NK-92 (cell line): ENCODE results near the gene CYFIP1.

Experiments
- DNase-seq: peaks from one replicate; lab custom pipeline; 2025; ENCODE audit not compliant: unreplicated experiment; lab: John Stamatoyannopoulos, UW

The CYFIP1 gene

GRCh38 chr15:22919171-22919570 lies 61.0 kb downstream of the CYFIP1 start:
- DNase-seq: no peak

DNA sequence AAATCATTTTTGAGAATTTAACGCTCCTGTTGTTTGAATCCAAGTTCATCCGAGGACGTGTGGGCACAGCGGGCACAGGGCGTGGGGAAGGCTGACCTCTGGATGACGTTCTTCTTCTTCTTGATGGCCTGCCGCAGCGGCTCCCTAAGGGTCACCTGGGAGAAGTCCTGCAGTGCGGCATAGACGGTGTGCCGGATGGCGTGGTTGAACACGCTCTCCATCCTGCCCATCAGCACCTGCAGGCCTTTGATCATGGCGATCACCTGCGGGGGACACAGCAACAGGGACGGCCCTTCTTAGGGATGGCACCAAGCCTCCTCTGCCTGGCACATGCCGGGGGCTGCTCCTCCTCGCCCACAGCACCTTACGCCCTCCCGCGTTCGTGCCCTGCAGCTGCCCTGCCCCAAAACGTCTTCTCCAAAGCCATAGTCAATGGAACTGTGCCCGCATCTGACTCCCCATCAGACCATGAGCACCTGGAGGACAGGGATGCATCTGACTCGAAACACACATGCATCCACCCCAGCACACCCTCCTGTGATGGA lies 61.5 kb downstream of the CYFIP1 start:
- no peak for DNase-seq

DNA sequence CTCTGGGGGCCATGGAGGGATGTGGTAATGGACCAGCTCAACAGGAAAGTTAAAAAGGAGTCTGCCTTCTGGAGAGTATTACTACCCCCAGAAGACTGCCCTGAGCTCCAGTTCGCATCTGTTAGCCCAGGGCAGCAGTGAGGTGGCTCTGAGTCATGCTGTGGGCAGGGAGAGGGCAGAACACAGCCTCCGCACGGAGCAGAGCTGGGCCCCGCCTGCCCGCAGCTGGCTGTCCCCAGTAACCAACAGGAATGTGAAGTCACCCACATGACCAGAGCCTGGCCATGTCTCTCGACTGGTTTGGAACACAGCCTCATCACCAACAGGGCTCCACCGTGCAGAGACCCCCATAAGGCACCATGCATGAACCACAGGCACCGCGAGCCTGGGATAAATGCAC lies 62.1 kb downstream of the CYFIP1 start:
- no peak for DNase-seq

DNA sequence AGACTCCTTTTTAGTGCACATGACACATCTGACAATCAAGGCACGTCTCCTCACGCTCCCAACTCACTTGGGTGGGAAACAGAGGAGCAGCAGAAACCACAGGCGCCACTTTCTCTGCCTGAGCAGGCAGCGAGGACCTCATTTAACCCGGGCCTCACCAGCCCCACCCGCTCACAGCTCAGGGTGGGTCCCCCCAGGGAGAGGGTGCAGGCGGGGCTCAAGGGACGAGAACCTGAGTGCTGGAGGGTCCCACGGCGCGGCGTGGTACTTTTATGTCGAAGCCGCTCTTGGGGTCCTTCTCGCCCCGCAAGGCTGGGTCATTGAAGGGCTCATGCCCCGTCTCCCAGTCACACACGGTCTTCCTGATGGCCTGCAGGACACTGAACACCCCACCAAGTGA lies 62.6 kb downstream of the CYFIP1 start:
- no peak for DNase-seq

- DNase-seq: no peak
Measured at GRCh38 chr15:22916606-22917350, 63.4 kb downstream of the CYFIP1 start.

GRCh38 chr15:22915866-22916515 lies 64.2 kb downstream of the CYFIP1 start:
- no peak for DNase-seq

DNA sequence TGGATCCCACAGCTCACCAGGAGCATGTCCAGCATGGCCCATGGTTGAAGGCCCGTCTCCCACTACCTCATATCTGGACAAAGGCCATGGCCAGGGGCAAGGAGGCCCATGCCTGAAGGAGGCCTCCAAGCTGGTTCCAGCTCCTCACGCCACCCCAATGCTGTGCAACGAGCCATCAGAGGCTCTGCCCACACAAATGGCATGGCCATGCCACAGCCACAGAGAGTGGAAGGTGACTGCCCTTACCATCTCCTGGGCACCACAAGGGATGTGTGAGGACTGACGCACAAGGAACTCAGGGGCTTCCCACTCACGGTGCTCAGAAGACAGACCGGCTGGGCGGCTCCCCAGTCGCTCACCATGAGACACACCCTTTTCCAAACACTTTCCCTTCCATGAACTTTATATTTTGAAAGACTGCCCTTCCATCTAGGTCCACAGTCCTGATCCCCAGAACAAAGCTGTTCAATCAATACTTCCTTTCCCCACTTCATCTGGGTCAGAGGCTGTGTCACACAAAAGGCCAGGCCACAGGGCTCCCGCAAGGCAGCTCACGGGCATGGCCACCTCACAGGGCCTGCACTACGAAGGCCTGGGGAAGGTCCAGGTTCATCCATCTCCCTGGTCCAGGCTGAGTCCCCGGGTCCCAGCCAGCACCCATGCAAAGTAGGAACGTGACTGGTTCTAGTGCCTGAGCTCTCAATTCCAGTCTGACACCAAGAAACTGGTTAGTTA lies 66.4 kb downstream of the CYFIP1 start:
- no peak for DNase-seq

- no peak for DNase-seq
Measured at GRCh38 chr15:22912256-22912655, 67.9 kb downstream of the CYFIP1 start.

GRCh38 chr15:22911306-22911705 lies 68.9 kb downstream of the CYFIP1 start:
- DNase-seq: no peak

GRCh38 chr15:22908830-22909229 lies 71.3 kb downstream of the CYFIP1 start:
- no peak for DNase-seq

DNA sequence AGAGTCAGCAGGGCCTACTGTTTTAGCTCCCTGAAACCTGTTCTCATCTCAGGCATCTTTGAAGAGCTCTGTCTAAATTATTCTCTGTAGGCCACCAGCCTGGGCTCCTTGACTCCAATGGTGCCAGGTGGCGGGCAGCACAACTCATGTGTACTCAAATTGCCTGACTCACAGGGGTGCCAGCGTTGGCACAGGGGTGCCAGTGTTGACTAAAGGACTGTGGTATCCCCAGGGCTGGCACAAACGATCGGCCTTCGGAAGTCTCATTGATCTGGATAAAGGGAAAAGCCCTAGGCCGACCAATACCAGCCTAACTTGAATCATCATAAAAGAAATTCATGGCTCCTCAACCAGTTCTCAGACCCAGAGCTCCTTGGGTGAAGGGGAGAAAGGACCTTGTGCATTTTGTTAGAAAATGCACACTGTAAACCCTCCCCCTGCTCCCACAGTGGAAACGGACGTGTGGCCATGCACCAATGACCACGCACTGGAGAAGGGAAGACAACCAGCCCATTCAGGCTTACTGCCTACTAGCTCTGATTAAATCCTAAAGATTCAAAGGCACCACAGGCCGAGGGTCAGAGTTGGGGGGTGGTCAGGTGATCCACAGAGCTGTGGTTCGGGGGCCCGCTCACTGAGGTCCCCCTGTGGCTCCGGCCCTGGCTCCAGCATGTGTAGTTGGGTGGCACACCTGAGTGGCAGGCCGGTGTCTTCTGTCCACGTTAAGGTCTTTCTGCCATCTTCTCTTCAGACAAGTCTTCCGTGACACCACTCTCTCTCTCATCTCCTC lies 72.8 kb downstream of the CYFIP1 start:
- DNase-seq: no peak

- no peak for DNase-seq
Measured at GRCh38 chr15:22904736-22905135, 75.4 kb downstream of the CYFIP1 start.

- no peak for DNase-seq
Measured at GRCh38 chr15:22903961-22904534, 76.1 kb downstream of the CYFIP1 start.

DNA sequence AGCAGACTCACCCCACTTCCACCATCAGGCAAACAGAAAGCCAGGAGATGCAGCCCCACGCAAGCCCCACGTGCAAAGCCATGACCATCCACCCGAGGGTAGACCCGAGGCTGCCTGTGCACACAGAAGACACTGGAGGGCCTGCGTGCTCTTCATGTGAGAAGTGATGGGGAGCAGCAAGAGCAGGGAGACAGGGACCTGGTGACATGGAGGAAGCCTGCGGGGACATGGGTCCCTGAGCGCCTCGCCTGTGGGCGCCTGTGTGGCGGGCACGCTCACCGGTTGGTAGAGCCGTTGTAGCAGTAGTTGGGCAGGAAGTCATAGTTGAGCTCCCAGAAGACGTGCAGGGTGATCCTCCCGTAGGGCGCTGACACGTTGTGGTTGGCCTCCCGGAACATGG lies 76.7 kb downstream of the CYFIP1 start:
- no peak for DNase-seq

DNA sequence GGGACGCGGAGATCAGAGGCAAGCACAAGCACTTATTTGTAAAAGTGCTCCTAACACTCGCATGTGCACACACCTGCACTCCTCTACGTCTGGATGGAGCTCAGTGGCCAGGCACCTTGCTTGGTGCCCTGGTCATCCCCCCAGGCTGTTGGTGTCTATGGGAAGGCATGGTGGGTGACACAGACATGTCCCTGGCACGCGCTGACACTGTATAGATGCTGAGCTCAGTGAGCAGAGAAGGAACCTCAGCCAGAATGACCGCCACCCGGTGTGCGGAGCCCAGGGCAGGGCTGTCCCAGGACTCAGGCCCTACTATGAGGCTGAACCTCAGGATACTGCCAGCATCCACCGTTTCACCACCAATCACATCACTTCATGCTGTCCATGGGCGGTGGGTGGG lies 77.2 kb downstream of the CYFIP1 start:
- no peak for DNase-seq

DNA sequence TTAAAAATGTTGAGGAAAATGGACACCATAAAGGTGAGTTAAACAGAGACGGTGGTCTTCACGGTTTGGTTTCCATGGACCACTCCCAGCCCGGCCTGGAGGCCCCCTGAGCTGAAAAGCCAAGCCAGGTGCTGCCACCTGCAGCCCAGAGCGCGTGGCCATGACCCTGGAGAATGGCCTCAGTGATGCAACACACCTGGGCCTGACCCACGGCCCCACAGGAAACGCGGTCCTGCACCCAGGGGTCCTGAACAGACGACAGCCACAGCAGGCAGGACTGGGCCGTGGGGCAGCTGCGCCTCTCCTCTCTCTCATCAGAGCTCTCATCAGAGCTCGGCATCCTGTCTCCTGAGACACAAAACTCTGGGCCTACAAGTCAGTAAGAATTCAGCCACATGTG lies 77.6 kb downstream of the CYFIP1 start:
- no peak for DNase-seq

GRCh38 chr15:22902046-22902445 lies 78.1 kb downstream of the CYFIP1 start:
- no peak for DNase-seq

DNA sequence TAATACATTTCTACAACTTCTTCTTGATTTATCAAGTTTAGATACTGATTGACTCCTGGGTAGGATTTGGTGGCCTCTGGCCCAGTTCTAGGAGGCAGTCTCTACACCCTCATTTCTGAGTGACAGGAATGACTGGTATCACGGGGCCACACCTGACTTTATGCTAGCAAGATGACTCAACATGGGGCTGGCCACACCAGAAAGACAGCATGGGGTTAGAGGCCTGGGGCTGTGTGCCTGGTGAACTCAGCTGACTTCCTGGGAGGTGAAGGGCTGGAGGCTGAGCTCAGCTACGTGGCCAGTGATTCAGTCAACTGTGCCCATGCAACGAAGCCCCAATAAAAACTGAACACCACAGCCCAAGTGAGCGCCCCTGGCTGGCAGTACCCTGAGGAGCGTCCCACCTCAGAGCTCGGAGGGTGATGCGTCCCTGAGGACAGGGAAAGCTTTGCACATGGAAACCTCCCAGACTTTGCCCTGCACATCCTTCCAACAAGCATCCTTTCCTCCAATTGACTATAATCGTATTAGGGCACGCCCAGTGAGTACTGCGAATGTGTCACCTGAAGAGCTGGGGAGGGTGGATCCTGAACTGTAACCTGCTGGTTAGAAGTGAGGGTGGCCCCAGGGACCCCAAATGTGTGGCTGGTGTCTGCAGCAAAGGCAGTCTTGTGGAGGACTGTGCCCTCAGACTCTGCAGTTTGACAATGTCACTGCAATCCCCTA lies 84.5 kb downstream of the CYFIP1 start:
- no peak for DNase-seq

DNA sequence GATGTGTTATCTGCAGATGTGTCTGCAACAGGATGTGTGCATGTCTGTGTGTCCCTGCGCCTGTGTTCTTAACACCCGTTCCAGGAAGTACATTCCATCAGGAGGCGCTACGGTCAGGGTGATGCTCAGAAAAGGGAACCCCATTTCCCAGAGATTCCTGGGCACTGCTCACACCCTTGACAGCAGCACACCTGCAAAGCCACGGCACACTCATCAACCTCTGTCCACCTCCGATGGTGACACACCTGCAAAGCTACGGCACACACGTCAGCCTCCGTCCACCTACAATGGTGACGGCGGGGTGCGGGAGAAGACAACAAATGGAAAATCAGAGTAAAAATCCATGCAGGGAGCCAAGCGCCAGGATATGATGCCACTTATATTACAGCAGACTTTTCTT lies 86.3 kb downstream of the CYFIP1 start:
- DNase-seq: no peak

DNA sequence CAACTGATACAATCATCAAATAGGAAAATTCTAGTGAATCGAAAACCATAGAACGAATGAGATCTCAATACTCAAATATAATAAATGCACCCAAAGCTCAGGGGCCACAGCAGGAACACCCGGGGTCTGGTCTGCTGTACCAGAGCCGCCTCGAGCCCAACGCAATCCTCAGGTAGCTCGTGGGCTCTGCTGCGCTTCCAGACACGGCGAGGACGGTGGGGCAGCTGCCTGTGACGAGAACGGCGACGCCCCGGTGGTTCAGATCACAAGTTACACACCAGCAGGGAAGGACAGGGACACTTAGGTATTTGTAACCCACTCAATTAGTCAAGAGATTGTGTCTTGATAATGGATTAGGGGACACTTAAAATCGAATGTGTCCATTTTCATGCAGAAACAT lies 87.1 kb downstream of the CYFIP1 start:
- DNase-seq: no peak
